CD8-positive, alpha-beta memory T cell (primary cell): ENCODE measurements around the gene YOD1. TPM values are rescaled to one million over a fixed set of nuclear protein-coding genes. Genes with fewer than 3 reads are reported as not detected.

Source experiments
- CTCF ChIA-PET: fragments of 350-600 bp; sonication (Branson Sonifier 250); formaldehyde crosslinking; loops from one replicate; lab custom pipeline; 2021; ENCODE audit warnings: antibody characterized with exemption; lab: Charles Lee
- POLR2A ChIA-PET: fragments of 350-600 bp; sonication (Branson Sonifier 250); formaldehyde crosslinking; loops from one replicate; lab custom pipeline; 2021; ENCODE audit warnings: antibody characterized with exemption; lab: Charles Lee
- DNase-seq, 5 donors: peaks; one replicate each; pipeline versions ENCODE4 v3.0.0 to v3.0.0-alpha.2; 2020 to 2022; ENCODE audit warnings: mixed read lengths in 1 of 5
- H3K27ac ChIP-seq: one replicate; pipeline ENCODE4 v1.7.0; 2013; ENCODE audit warnings: low read depth, mild to moderate bottlenecking, low read length, moderate library complexity
- H3K27me3 ChIP-seq: 2 replicates; pipeline ENCODE4 v1.7.0; 2013; ENCODE audit warnings: low read length, mild to moderate bottlenecking; ENCODE audit not compliant: insufficient read depth, poor library complexity, severe bottlenecking
- H3K36me3 ChIP-seq: 2 replicates; pipeline ENCODE4 v1.7.0; 2013; ENCODE audit warnings: mild to moderate bottlenecking, low read length, moderate library complexity; ENCODE audit not compliant: insufficient read depth
- H3K4me1 ChIP-seq: 2 replicates; pipeline ENCODE4 v1.7.0; 2013; ENCODE audit warnings: mild to moderate bottlenecking, low read length, moderate library complexity; ENCODE audit not compliant: insufficient read depth
- H3K4me3 ChIP-seq: 2 replicates; pipeline ENCODE4 v1.7.0; 2013; ENCODE audit warnings: mild to moderate bottlenecking, low read length
- H3K9me3 ChIP-seq: 2 replicates; pipeline ENCODE4 v1.7.0; 2013; ENCODE audit warnings: mild to moderate bottlenecking, low read length
- H3K27ac Mint-ChIP-seq, 8 donors: one replicate each; pipeline ENCODE4 v1.8.0; 2020 to 2021; ENCODE audit warnings: mixed read lengths in 8 of 8, mild to moderate bottlenecking in 6 of 8, inconsistent platforms in 3 of 8, moderate library complexity in 3 of 8
- H3K27me3 Mint-ChIP-seq, 2 donors: one replicate each; pipeline ENCODE4 v1.8.0; 2020 to 2021; ENCODE audit warnings: mixed read lengths in 2 of 2, mild to moderate bottlenecking in 1 of 2, moderate library complexity in 1 of 2
- H3K36me3 Mint-ChIP-seq, 3 donors: one replicate each; pipeline ENCODE4 v1.8.0; 2020 to 2021; ENCODE audit warnings: mixed read lengths in 3 of 3, inconsistent platforms in 1 of 3, mild to moderate bottlenecking in 1 of 3
- H3K4me1 Mint-ChIP-seq, 3 donors: one replicate each; pipeline ENCODE4 v1.8.0; 2020 to 2021; ENCODE audit warnings: mixed read lengths in 3 of 3, inconsistent platforms in 1 of 3, mild to moderate bottlenecking in 1 of 3
- H3K4me3 Mint-ChIP-seq, 7 donors: one replicate each; pipeline ENCODE4 v1.8.0; 2020 to 2021; ENCODE audit warnings: mixed read lengths in 7 of 7, mild to moderate bottlenecking in 6 of 7, moderate library complexity in 4 of 7, inconsistent platforms in 2 of 7
- H3K9me3 Mint-ChIP-seq, 5 donors: one replicate each; pipeline ENCODE4 v1.8.0; 2020 to 2022; ENCODE audit warnings: mixed read lengths in 5 of 5, mild to moderate bottlenecking in 3 of 5, moderate library complexity in 2 of 5, inconsistent platforms in 1 of 5
- polyA plus RNA-seq: library from polyadenylated mRNA; unstranded; fragments of 300-500 nt; fragmentation: Illumina TruSeq; gene quantifications from one replicate; pipeline ENCODE4 v1.2.3, GENCODE V29; 2021
- total RNA-seq, 2 experiments: library from RNA; stranded (reverse); gene quantifications; one replicate each; pipeline ENCODE4 v1.2.3, GENCODE V29; 2021

Gene YOD1
- total and polyA plus RNA-seq, 3 experiments from 2014 or later, result 0.98 to 10.6 (median 10.3) TPM

- H3K36me3 Mint-ChIP-seq, result peaks cover 0 to 14% (median 12%) of the 10 kb centered on the region in 3 donors
- Histone ChIP-seq H3K36me3 (no peaks in the 10 kb centered on the region), H3K4me1 (no peaks in the 10 kb centered on the region), H3K27me3 (no peaks in the 10 kb centered on the region), H3K4me3 (no peak overlapping the region), H3K27ac (no peak overlapping the region), H3K9me3 (no peaks in the 10 kb centered on the region)
- no peaks in the 10 kb centered on the region for H3K4me1 Mint-ChIP-seq
- no peak for DNase-seq
- H3K4me3 Mint-ChIP-seq, result no peak overlapping the region
- no peak overlapping the region for H3K27ac Mint-ChIP-seq
- CTCF ChIA-PET, result interaction anchor here (1.6 kb wide), 1 partner anchor 15 kb away, joined by 9 read pairs; no protein-coding TSS in a partner anchor
- POLR2A ChIA-PET, result no interaction called here
- H3K27me3 Mint-ChIP-seq, result peaks cover 2 to 4% of the 10 kb centered on the region in 2 donors
- H3K9me3 Mint-ChIP-seq, result no peaks in the 10 kb centered on the region
These were observed 9.6 kb upstream of the YOD1 start for GRCh38 chr1:207060596-207060995.

GRCh38 chr1:207059881-207060280 lies 8.9 kb upstream of the YOD1 start:
- DNase-seq, result no peak
- no peak overlapping the region for H3K4me3 Mint-ChIP-seq
- no peaks in the 10 kb centered on the region for H3K27me3 ChIP-seq
- H3K27ac ChIP-seq, result no peak overlapping the region
- H3K4me3 ChIP-seq, result no peak overlapping the region
- peaks cover 0 to 14% (median 12%) of the 10 kb centered on the region in 3 donors for H3K36me3 Mint-ChIP-seq
- ChIA-PET POLR2A (no interaction called here), CTCF (interaction anchor here (1.6 kb wide), 1 partner anchor 16 kb away, joined by 9 read pairs; no protein-coding TSS in a partner anchor)
- H3K36me3 ChIP-seq, result no peaks in the 10 kb centered on the region
- no peaks in the 10 kb centered on the region for H3K9me3 ChIP-seq
- no peaks in the 10 kb centered on the region for H3K9me3 Mint-ChIP-seq
- H3K27me3 Mint-ChIP-seq, result peaks cover 2 to 4% of the 10 kb centered on the region in 2 donors
- H3K27ac Mint-ChIP-seq, result no peak overlapping the region
- H3K4me1 ChIP-seq, result no peaks in the 10 kb centered on the region
- peaks cover 0 to 2% (median 0%) of the 10 kb centered on the region in 3 donors for H3K4me1 Mint-ChIP-seq

- no peaks in the 10 kb centered on the region for H3K4me1 ChIP-seq
- Mint-ChIP-seq H3K4me1 (peaks cover 0 to 4% (median 3%) of the 10 kb centered on the region in 3 donors), H3K36me3 (peaks cover 0 to 14% (median 9%) of the 10 kb centered on the region in 3 donors), H3K4me3 (no peak overlapping the region), H3K27me3 (peaks cover 2 to 4% of the 10 kb centered on the region in 2 donors), H3K27ac (peak overlapping the region in 2 of 8 donors; percentile 1 to 71), H3K9me3 (no peaks in the 10 kb centered on the region)
- no peaks in the 10 kb centered on the region for H3K36me3 ChIP-seq
- ChIA-PET POLR2A (no interaction called here), CTCF (no interaction called here)
- DNase-seq, result no peak
- H3K27ac ChIP-seq, result no peak overlapping the region
- H3K9me3 ChIP-seq, result no peaks in the 10 kb centered on the region
- no peaks in the 10 kb centered on the region for H3K27me3 ChIP-seq
- no peak overlapping the region for H3K4me3 ChIP-seq
These were observed 8.2 kb upstream of the YOD1 start for GRCh38 chr1:207058878-207059867.

- Histone ChIP-seq H3K4me1 (peaks cover 3% of the 10 kb centered on the region), H3K36me3 (no peaks in the 10 kb centered on the region), H3K27me3 (no peaks in the 10 kb centered on the region), H3K27ac (no peak overlapping the region), H3K4me3 (no peak overlapping the region), H3K9me3 (no peaks in the 10 kb centered on the region)
- ChIA-PET CTCF (interaction anchor here (0.7 to 1.1 kb wide), 3 partner anchors 8 to 396 kb away, joined by 3 read pairs; partner anchors contain the start of gene CR2), POLR2A (no interaction called here)
- H3K27me3 Mint-ChIP-seq, result peaks cover 2 to 4% of the 10 kb centered on the region in 2 donors
- peaks cover 3 to 10% (median 3%) of the 10 kb centered on the region in 3 donors for H3K4me1 Mint-ChIP-seq
- no peak overlapping the region for H3K27ac Mint-ChIP-seq
- no peak for DNase-seq
- H3K9me3 Mint-ChIP-seq, result no peaks in the 10 kb centered on the region
- H3K36me3 Mint-ChIP-seq, result peaks cover 0 to 13% (median 9%) of the 10 kb centered on the region in 3 donors
- no peak overlapping the region for H3K4me3 Mint-ChIP-seq
These were observed 7.2 kb upstream of the YOD1 start for GRCh38 chr1:207058252-207058651.

- Histone ChIP-seq H3K27ac (no peak overlapping the region), H3K9me3 (no peaks in the 10 kb centered on the region), H3K27me3 (no peaks in the 10 kb centered on the region), H3K4me1 (peaks cover 14% of the 10 kb centered on the region), H3K4me3 (no peak overlapping the region), H3K36me3 (no peaks in the 10 kb centered on the region)
- H3K9me3 Mint-ChIP-seq, result no peaks in the 10 kb centered on the region
- H3K4me3 Mint-ChIP-seq, result peak overlapping the region in 1 of 7 donors; percentile 56
- H3K36me3 Mint-ChIP-seq, result peaks cover 0 to 9% (median 0%) of the 10 kb centered on the region in 3 donors
- POLR2A ChIA-PET, result no interaction called here
- peak overlapping the region in 1 of 8 donors; percentile 1 for H3K27ac Mint-ChIP-seq
- H3K27me3 Mint-ChIP-seq, result peaks cover 0 to 4% of the 10 kb centered on the region in 2 donors
- no peak for DNase-seq
- peaks cover 16 to 26% (median 18%) of the 10 kb centered on the region in 3 donors for H3K4me1 Mint-ChIP-seq
- CTCF ChIA-PET, result interaction anchor here (1.0 kb wide), 1 partner anchor 16 kb away, joined by 3 read pairs; no protein-coding TSS in a partner anchor
These were observed 5.7 kb upstream of the YOD1 start for GRCh38 chr1:207056673-207057072.

GRCh38 chr1:207055386-207056001 lies 4.5 kb upstream of the YOD1 start:
- peaks cover 21% of the 10 kb centered on the region for H3K4me1 ChIP-seq
- H3K27ac Mint-ChIP-seq, result peak overlapping the region in 1 of 8 donors; percentile 10
- no peak overlapping the region for H3K4me3 ChIP-seq
- H3K9me3 Mint-ChIP-seq, result no peaks in the 10 kb centered on the region
- POLR2A ChIA-PET, result no interaction called here
- H3K27me3 ChIP-seq, result no peaks in the 10 kb centered on the region
- no peaks in the 10 kb centered on the region for H3K36me3 ChIP-seq
- peaks cover 24 to 34% (median 26%) of the 10 kb centered on the region in 3 donors for H3K4me1 Mint-ChIP-seq
- H3K27ac ChIP-seq, result no peak overlapping the region
- CTCF ChIA-PET, result interaction anchor here (1.0 kb wide), 1 partner anchor 17 kb away, joined by 3 read pairs; no protein-coding TSS in a partner anchor
- no peaks in the 10 kb centered on the region for H3K9me3 ChIP-seq
- H3K36me3 Mint-ChIP-seq, result peaks cover 0 to 8% (median 0%) of the 10 kb centered on the region in 3 donors
- no peak for DNase-seq
- H3K4me3 Mint-ChIP-seq, result peak overlapping the region in 2 of 7 donors; percentile 4 to 89
- peaks cover under 1 to 4% of the 10 kb centered on the region in 2 donors for H3K27me3 Mint-ChIP-seq

- Mint-ChIP-seq H3K27me3 (peaks cover 1 to 4% of the 10 kb centered on the region in 2 donors), H3K4me3 (peak overlapping the region in 6 of 7 donors; percentile 66 to 98 (median 93)), H3K36me3 (peaks cover 0 to 18% (median 0%) of the 10 kb centered on the region in 3 donors), H3K9me3 (no peaks in the 10 kb centered on the region), H3K27ac (peak overlapping the region in 5 of 8 donors; percentile 10 to 98 (median 76)), H3K4me1 (peaks cover 31 to 42% (median 36%) of the 10 kb centered on the region in 3 donors)
- H3K27me3 ChIP-seq, result no peaks in the 10 kb centered on the region
- ChIA-PET CTCF (interaction anchor here (1.3 to 2.3 kb wide), 3 partner anchors 15 to 352 kb away, joined by 3 to 15 read pairs (median 3); no protein-coding TSS in a partner anchor), POLR2A (no interaction called here)
- peaks cover 25% of the 10 kb centered on the region for H3K4me1 ChIP-seq
- H3K36me3 ChIP-seq, result peaks cover 2% of the 10 kb centered on the region
- no peaks in the 10 kb centered on the region for H3K9me3 ChIP-seq
- DNase-seq, result no peak
- H3K4me3 ChIP-seq, result no peak overlapping the region
- H3K27ac ChIP-seq, result no peak overlapping the region
These were observed 3.5 kb upstream of the YOD1 start for GRCh38 chr1:207054491-207054890.
